ENCODE measurements around the gene TRAP1.

The TRAP1 gene

GRCh38 chr16:3687792-3688191 is 29.5 kb downstream of the TRAP1 start:
- TF ChIP-seq ZNF274 (IDR thresholded peaks at IDR 0.05; ENCODE audit: low read depth, low read length): no peak
- H3K4me3 ChIP-seq (ENCODE audit: low read length): no peak overlapping the region

GRCh38 chr16:3687021-3687420 is 30.3 kb downstream of the TRAP1 start:
- no peak overlapping the region for H3K4me3 ChIP-seq (ENCODE audit: low read length)
- TF ChIP-seq ZNF274 (IDR thresholded peaks at IDR 0.05; ENCODE audit: low read depth, low read length): no peak

- H3K4me3 ChIP-seq (ENCODE audit: low read length): no peak overlapping the region
- no peak for TF ChIP-seq ZNF274 (IDR thresholded peaks at IDR 0.05; ENCODE audit: low read depth, low read length)
These were observed 36.1 kb downstream of the TRAP1 start for GRCh38 chr16:3681206-3681605.

DNA sequence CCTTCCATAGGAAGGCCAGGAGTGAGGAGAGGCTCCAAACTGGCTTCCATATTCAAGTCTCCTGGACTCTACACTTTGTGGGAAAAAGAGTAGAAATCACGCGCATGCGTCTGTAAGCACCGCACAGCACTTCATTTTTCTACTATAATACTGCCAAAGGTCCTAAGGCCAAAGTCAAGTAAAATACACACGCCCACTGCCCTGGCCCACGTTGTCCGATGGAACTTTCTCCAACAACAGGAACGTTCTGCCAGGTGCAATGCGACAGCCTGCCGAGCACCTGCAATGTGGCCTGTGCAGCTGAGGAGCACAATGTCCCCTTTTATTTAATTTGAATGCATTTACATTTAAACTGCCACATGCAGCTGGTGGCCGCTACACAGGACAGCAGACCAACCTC is 39.3 kb downstream of the TRAP1 start:
- no peak for TF ChIP-seq ZNF274 (IDR thresholded peaks at IDR 0.05; ENCODE audit: low read depth, low read length)
- H3K4me3 ChIP-seq (ENCODE audit: low read length): no peak overlapping the region

- TF ChIP-seq ZNF274 (IDR thresholded peaks at IDR 0.05; ENCODE audit: low read depth, low read length): no peak
- H3K4me3 ChIP-seq (ENCODE audit: low read length): no peak overlapping the region
These were observed 41.7 kb downstream of the TRAP1 start for GRCh38 chr16:3675601-3676130.

GRCh38 chr16:3674513-3675295 is 42.6 kb downstream of the TRAP1 start:
- TF ChIP-seq ZNF274 (IDR thresholded peaks at IDR 0.05; ENCODE audit: low read depth, low read length): no peak
- H3K4me3 ChIP-seq (ENCODE audit: low read length): no peak overlapping the region

- no peak overlapping the region for H3K4me3 ChIP-seq (ENCODE audit: low read length)
- no peak for TF ChIP-seq ZNF274 (IDR thresholded peaks at IDR 0.05; ENCODE audit: low read depth, low read length)
These were observed 43.5 kb downstream of the TRAP1 start for GRCh38 chr16:3673676-3674377.

DNA sequence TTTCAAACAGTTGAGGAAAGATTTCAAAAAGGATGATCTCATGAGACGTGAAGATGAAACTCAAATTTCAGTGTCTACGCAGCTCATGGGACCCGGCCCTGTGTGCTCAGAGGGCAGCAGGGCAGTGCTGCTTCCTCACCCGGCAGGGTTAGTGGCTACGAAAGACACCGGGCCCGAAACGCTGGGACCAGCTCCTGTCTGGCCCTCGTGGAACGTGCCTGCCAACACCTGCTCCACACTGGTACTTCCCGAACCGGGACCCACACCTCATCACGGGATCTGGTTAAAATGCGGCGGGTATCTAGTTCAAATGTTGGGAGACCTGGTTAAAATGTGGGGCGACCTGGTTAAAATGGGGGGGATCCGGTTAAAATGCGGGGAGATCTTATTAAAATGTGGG is 44.1 kb downstream of the TRAP1 start:
- TF ChIP-seq ZNF274 (IDR thresholded peaks at IDR 0.05; ENCODE audit: low read depth, low read length): no peak
- no peak overlapping the region for H3K4me3 ChIP-seq (ENCODE audit: low read length)

DNA sequence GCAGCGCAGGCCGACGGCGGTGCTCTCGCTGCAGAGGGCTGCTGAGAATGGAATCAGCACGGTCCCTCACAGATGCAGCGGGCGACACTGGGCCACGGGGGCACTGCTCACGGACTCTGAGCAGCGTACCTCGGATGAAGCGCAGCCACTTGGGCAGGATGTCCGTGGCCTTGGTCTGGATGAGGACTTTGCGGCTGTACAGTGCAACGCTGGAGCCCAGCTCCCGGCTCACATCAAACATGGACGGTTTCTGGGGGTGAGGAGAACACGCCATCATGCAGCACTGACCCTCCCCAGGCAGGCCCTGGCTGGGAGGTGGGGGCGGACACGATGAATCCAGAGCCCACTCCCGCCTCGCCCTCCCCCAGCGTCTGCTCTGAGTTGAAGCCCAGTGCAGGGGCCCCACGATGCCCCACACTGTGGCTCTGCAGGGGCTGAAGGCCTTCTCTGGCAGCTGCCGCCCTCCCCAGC is 44.7 kb downstream of the TRAP1 start:
- H3K4me3 ChIP-seq (ENCODE audit: low read length): no peak overlapping the region
- TF ChIP-seq ZNF274 (IDR thresholded peaks at IDR 0.05; ENCODE audit: low read depth, low read length): no peak

- no peak overlapping the region for H3K4me3 ChIP-seq (ENCODE audit: low read length)
- no peak for TF ChIP-seq ZNF274 (IDR thresholded peaks at IDR 0.05; ENCODE audit: low read depth, low read length)
These were observed 45.9 kb downstream of the TRAP1 start for GRCh38 chr16:3671424-3671823.

DNA sequence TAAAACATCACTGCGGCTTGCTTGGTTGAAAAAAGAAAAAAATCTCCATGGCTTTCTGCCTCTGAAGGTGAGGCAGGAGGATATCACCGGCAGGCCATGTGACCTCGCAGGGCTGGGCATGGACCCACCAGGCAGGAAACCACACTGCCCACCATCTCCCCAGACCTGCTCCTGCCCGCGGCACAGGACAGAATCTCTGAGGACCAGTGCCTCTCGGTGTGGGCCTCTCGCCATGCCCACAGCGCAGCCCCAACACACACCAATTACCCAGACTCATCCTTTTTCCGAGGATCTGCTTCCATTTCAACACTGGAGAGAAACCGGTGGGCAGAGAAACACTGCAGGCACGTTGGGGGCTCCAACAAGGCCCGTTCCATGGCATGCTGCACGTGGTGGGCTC is 46.6 kb downstream of the TRAP1 start:
- TF ChIP-seq ZNF274 (IDR thresholded peaks at IDR 0.05; ENCODE audit: low read depth, low read length): no peak
- no peak overlapping the region for H3K4me3 ChIP-seq (ENCODE audit: low read length)

- TF ChIP-seq ZNF274 (IDR thresholded peaks at IDR 0.05; ENCODE audit: low read depth, low read length): no peak
These were observed 48.2 kb downstream of the TRAP1 start for GRCh38 chr16:3669082-3669481.

GRCh38 chr16:3668626-3669025 is 48.7 kb downstream of the TRAP1 start:
- no peak overlapping the region for H3K4me3 ChIP-seq (ENCODE audit: low read length)

More at GRCh38 chr16:3669082-3669481, 48.2 kb downstream of the TRAP1 start:
- no peak overlapping the region for H3K4me3 ChIP-seq (ENCODE audit: low read length)

GRCh38 chr16:3665508-3665907 is 51.8 kb downstream of the TRAP1 start:
- TF ChIP-seq ZNF274 (IDR thresholded peaks at IDR 0.05; ENCODE audit: low read depth, low read length): no peak
- H3K4me3 ChIP-seq (ENCODE audit: low read length): no peak overlapping the region

More at GRCh38 chr16:3668626-3669025, 48.7 kb downstream of the TRAP1 start:
- no peak for TF ChIP-seq ZNF274 (IDR thresholded peaks at IDR 0.05; ENCODE audit: low read depth, low read length)

All from GM08714 (cell line).